Colonic mucosa (tissue), 4 donors: ENCODE results near the gene TRIM42. TPM values are rescaled to one million over a fixed set of nuclear protein-coding genes. Genes with fewer than 3 reads are reported as not detected.

Experiments
- DNase-seq: peaks from one replicate; pipeline ENCODE4 v3.0.0-alpha.2; 2020
- H3K27ac ChIP-seq: fragments of 200-600 bp; one replicate; pipeline ENCODE4 v1.8.0; 2021
- H3K27me3 ChIP-seq: fragments of 200-600 bp; one replicate; pipeline ENCODE4 v1.8.0; 2021
- H3K36me3 ChIP-seq: fragments of 200-600 bp; one replicate; pipeline ENCODE4 v1.8.0; 2021
- H3K4me1 ChIP-seq: fragments of 200-600 bp; one replicate; pipeline ENCODE4 v1.8.0; 2021; ENCODE audit warnings: mild to moderate bottlenecking
- H3K4me3 ChIP-seq: fragments of 200-600 bp; one replicate; pipeline ENCODE4 v1.8.0; 2021
- H3K9ac ChIP-seq, 2 donors: one replicate each; pipeline ENCODE4 v1.7.0; 2013; ENCODE audit warnings: control low read depth in 2 of 2, low read depth in 2 of 2, low read length in 2 of 2
- H3K9me3 ChIP-seq: fragments of 200-600 bp; one replicate; pipeline ENCODE4 v1.8.0; 2021
- intact Hi-C: fragments of 100-400 bp; cut with DNase I; formaldehyde crosslinking; loops from one replicate; pipeline ENCODE4 v1.14.1; 2022
- total RNA-seq, 2 donors: library from RNA; stranded (reverse); fragmentation: NEBNext Ultra II Directional in 1 of 2; extraction: Animal tissue kit (Norgen Biotek cat#: 25700) in 1 of 2; gene quantifications; one replicate each; pipeline ENCODE4 v1.2.1, GENCODE V29; 2021
- TF ChIP-seq, protein P1 (sequence below): fragments of 200-600 bp; IDR thresholded peaks from one replicate; pipeline ENCODE4 v1.8.0; 2022; ENCODE audit warnings: antibody characterized with exemption, mild to moderate bottlenecking
- donor health status: healthy.
- donor health status: DM: no; HTN: no; CAD: no.
- donor health status: DM: no; HTN: no; CAD: no.

TRIM42 gene
- total RNA-seq, 2 donors from 2014 or later = not detected

- no peaks in the 10 kb centered on the region for H3K27me3 ChIP-seq
- H3K27ac ChIP-seq = no peak overlapping the region
- no peaks in the 10 kb centered on the region for H3K36me3 ChIP-seq
- no peak overlapping the region for H3K9ac ChIP-seq
- H3K4me1 ChIP-seq = no peaks in the 10 kb centered on the region
- TF ChIP-seq, protein P1, sequence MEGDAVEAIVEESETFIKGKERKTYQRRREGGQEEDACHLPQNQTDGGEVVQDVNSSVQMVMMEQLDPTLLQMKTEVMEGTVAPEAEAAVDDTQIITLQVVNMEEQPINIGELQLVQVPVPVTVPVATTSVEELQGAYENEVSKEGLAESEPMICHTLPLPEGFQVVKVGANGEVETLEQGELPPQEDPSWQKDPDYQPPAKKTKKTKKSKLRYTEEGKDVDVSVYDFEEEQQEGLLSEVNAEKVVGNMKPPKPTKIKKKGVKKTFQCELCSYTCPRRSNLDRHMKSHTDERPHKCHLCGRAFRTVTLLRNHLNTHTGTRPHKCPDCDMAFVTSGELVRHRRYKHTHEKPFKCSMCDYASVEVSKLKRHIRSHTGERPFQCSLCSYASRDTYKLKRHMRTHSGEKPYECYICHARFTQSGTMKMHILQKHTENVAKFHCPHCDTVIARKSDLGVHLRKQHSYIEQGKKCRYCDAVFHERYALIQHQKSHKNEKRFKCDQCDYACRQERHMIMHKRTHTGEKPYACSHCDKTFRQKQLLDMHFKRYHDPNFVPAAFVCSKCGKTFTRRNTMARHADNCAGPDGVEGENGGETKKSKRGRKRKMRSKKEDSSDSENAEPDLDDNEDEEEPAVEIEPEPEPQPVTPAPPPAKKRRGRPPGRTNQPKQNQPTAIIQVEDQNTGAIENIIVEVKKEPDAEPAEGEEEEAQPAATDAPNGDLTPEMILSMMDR = no peak
- no peaks in the 10 kb centered on the region for H3K9me3 ChIP-seq
- no peak for DNase-seq
- intact Hi-C loops = no loop called here
- H3K4me3 ChIP-seq = no peak overlapping the region
Measured at GRCh38 chr3:140635276-140635675, 42.6 kb upstream of the TRIM42 start.

- DNase-seq = no peak
- intact Hi-C loops = no loop called here
- H3K4me1 ChIP-seq = no peaks in the 10 kb centered on the region
Measured at GRCh38 chr3:140636406-140637138, 41.3 kb upstream of the TRIM42 start.

GRCh38 chr3:140651287-140651686, 26.6 kb upstream of the TRIM42 start:
- no peak overlapping the region for H3K4me3 ChIP-seq
- no peak for DNase-seq
- TF ChIP-seq, protein P1 = no peak
- no peak overlapping the region for H3K9ac ChIP-seq
- intact Hi-C loops = no loop called here
- no peaks in the 10 kb centered on the region for H3K9me3 ChIP-seq
- no peaks in the 10 kb centered on the region for H3K27me3 ChIP-seq
- H3K36me3 ChIP-seq = no peaks in the 10 kb centered on the region
- H3K27ac ChIP-seq = no peak overlapping the region
- no peaks in the 10 kb centered on the region for H3K4me1 ChIP-seq

More at GRCh38 chr3:140636406-140637138, 41.3 kb upstream of the TRIM42 start:
- Histone ChIP-seq H3K4me3 (no peak overlapping the region), H3K9me3 (no peaks in the 10 kb centered on the region), H3K36me3 (no peaks in the 10 kb centered on the region), H3K27ac (no peak overlapping the region), H3K27me3 (no peaks in the 10 kb centered on the region), H3K9ac (no peak overlapping the region)
- TF ChIP-seq, protein P1 = no peak

- Histone ChIP-seq H3K4me1 (no peaks in the 10 kb centered on the region), H3K9ac (no peak overlapping the region), H3K36me3 (no peaks in the 10 kb centered on the region), H3K4me3 (no peak overlapping the region), H3K27me3 (no peaks in the 10 kb centered on the region), H3K9me3 (no peaks in the 10 kb centered on the region), H3K27ac (no peak overlapping the region)
- intact Hi-C loops = no loop called here
- DNase-seq = no peak
- TF ChIP-seq, protein P1 = no peak
Measured at GRCh38 chr3:140655678-140656077, 22.2 kb upstream of the TRIM42 start.

GRCh38 chr3:140664111-140664510, 13.8 kb upstream of the TRIM42 start:
- TF ChIP-seq, protein P1 = no peak
- H3K36me3 ChIP-seq = no peaks in the 10 kb centered on the region
- no peak overlapping the region for H3K9ac ChIP-seq
- no peaks in the 10 kb centered on the region for H3K4me1 ChIP-seq
- intact Hi-C loops = no loop called here
- H3K27ac ChIP-seq = no peak overlapping the region
- H3K4me3 ChIP-seq = no peak overlapping the region
- no peak for DNase-seq
- no peaks in the 10 kb centered on the region for H3K27me3 ChIP-seq
- no peaks in the 10 kb centered on the region for H3K9me3 ChIP-seq
